Stimulated activated CD4-positive, alpha-beta T cell treated with anti-CD3 and anti-CD28 coated beads, Interleukin-15, amount 100 ng/mL, for 48 hours (primary cell): ENCODE data around the gene SYNPR.
"Not testable (repeated sequence)": the region's sequence is repeated elsewhere in the genome, so short reads cannot be mapped to it uniquely, and the experiment has no call there.

Source experiments
- DNase-seq, 2 donors: peaks; one replicate each; pipeline ENCODE4 v3.0.0-alpha.2; 2020; ENCODE audit warnings: low read depth in 2 of 2

SYNPR gene

DNA sequence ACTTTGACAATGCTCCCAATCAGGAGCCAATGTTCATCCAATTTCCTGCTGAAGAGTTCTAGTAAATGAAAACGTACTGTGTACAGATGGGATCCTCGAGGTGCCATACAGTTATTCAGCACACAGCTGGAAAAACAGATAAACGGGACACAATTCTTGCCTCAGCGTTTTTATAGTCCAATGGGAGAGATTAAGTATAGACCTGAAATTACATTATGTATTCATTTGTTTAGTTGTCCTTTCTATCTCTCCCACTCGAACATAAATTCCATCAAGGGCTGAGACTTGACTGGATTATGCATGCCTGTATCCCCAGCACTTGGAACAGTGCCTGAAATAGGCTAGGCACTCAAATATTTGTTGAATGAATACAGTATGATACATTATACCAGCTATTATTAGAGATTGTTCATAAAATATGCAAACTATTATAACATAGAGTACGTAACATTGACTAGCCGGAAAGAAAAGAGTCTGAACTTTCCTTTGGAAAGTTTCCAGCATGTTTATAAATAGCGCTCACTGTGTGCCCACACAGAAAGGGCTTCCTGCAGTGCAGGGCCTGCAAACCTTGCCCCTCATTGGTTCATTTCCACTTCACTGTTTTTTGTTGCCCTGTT lies 346.9 kb downstream of the SYNPR start:
- no peak for DNase-seq

DNA sequence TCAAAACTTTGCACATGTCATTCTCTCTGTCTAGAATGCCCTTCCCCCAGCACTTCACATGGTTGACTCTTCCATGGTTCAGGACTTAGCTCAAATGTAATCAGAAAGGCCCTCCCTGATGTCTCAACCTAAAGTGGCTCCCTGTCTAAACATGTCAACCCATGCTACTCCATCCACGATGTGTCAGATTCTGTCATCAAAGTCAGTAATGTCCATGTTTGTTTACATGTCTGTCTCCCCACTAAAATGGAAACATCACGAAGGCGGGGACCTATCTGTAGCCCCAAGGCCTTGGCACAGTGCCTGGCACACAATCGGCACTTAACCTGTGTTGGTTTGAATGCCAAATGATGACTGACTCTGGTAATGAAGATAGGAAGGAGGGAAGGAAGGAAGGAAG lies 353.6 kb downstream of the SYNPR start:
- DNase-seq, result no peak

DNA sequence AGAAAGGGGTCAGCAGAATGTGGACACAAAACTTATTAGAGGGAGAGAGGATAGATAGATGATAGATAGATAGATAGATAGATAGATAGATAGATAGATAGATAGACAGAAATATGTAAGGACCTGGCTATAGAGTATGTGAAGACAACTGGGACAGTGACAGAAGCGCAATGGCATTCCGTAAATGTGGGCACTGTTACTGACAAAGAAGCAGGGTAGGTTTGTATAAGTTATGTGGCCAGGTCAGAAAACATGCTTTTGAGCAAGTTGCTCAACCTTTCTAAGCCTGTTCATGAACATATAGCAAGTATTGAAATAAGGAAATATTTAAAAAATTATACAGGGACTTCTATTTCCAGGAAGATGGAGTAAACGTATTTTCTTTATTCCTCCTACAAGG lies 357.1 kb downstream of the SYNPR start:
- DNase-seq, result no peak

DNA sequence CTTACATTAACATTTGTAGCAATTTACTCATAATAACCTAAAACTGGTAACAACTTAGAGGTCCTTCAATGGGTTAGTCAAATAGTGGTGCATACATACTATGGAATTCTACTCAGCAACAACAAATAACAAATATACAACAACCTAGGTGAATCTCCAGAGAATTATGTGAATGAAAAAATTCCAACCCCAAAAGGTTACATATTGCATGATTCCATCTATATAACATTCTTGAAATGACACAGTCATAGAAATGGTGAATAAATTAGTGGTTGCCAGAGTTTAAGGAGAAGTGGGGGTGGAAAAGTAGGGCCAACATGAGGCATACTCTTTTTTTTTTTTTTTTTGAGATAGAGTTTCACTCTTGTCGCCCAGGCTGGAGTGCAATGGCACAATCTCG lies 361.7 kb downstream of the SYNPR start:
- no peak for DNase-seq

DNA sequence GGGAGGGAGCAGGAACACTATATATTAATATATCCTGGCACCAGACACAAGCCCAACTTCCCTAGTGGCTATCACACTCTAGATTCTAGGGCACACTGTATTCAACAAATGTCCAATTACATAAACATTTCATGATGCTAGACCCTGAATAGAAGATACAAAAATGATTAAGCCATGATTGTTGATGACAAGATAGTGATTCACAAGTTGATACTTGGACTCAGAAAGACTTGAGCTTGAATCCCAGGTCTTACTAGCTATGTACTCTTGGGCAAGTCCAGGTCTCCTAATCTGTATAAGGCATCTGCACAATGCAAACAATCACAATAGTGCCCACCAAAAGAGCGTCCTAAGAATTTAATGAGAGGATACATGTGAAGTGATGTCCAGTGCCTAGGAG lies 364.4 kb downstream of the SYNPR start:
- no peak for DNase-seq

DNA sequence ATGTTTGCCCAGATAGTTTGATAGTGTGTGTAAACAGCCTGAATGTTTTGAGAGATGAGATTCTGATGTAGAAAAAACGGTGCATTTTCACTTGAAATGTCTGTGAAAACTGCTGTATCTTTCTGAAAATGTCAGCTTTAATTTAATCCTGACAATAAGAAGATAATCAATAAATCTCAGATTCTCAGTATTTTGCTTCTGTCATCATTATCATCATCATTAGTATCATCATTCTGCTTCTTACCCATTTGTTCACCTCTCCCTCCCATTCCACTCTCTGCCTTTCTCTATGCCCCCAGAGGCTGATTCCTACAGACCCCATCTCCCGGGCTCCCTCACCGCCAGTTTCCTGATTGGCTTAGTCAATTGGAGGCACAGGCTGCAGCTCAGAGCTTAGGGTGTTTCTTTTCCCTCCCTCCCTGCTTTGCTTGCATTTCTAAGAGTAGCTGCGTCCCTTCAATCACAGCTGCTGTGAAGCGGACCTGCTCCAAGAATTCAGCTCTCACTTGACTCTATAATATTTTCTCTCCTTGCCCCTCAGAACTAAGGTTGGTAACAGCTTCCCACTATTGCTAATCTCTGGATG lies 366.2 kb downstream of the SYNPR start:
- no peak for DNase-seq

DNA sequence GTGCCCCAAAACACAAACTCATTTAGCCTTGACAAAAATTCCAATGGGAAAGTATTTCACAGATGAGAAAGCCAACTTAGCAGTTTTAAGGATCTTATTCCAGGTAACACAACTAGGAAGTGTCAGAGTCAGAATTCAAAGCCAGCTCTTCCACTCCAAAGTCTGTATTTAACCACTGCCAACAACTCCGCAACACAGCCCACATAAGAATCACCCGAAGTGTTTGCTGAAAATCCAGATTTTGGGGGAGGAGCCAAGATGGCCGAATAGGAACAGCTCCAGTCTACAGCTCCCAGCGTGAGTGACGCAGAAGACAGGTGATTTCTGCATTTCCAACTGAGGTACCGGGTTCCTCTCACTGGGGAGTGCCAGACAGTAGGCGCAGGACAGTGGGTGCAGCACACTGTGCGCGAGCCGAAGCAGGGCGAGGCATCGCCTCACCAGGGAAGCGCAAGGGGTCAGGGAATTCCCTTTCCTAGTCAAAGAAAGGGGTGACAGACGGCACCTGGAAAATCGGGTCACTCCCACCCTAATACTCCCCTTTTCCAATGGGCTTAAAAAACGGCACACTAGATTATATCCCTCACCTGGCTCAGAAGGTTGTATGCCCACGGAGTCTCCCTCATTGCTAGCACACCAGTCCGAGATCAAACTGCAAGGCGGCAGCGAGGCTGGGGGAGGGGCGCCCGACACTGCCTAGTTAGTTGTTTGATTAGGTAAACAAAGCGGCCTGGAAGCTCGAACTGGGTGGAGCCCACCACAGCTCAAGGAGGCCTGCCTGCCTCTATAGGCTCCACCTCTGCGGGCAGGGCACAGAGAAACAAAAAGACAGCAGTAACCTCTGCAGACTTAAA lies 367.0 kb downstream of the SYNPR start:
- not testable (repeated sequence) for DNase-seq

DNA sequence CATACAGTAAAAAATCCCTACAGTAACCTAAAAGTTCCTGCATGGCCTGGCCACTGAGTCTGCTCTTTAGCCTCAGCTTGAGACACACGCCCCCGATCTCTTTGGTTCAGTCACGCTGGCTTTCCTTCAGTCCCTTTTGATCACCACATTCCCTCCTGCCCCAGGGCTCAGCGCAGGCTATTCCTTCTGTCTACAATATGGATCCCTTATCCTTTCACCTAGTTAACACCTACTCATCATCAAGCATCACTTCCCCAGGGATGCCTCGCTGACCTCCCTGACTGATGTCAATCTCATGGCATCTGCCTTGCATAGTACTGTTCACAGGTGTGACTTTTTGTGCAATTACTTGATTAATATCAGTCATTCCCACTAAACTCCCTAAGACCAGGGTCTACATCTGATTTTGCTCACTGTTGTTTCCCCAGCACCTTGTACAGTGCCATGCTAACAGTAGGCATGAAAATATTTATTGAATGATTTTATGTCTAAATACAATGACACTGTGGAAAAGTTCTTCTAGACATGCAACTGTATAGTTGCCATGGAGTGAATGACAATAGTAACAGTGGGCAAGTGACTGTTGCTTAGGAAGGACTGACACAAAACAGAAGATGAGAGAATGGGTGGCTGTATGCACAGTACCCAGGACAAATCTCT lies 374.1 kb downstream of the SYNPR start, which contains the start of gene SNTN:
TSS of gene SNTN (plus strand) at position 610 of the 660 bp plus-strand sequence. CDS start at position 623, 13 bp downstream.
- DNase-seq, result no peak

DNA sequence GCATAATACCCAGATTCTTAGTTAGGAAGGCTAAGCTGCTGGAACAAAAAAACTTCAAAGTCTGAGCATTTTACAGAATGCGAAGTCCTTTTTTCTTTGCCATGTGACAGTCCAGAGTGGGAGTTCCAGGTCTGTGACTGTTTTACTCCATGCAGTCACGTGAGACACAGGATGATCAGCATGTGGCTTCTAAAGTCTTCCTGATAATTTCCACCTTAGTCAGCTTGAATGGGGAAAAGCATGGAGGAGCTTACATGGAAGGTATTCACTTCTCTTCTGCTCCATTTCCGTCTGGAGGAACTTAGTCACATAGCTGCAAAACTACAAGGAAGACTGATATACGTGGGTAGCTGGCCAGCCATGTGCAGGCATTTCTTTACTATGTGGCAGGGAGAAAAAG lies 376.1 kb downstream of the SYNPR start:
- no peak for DNase-seq

DNA sequence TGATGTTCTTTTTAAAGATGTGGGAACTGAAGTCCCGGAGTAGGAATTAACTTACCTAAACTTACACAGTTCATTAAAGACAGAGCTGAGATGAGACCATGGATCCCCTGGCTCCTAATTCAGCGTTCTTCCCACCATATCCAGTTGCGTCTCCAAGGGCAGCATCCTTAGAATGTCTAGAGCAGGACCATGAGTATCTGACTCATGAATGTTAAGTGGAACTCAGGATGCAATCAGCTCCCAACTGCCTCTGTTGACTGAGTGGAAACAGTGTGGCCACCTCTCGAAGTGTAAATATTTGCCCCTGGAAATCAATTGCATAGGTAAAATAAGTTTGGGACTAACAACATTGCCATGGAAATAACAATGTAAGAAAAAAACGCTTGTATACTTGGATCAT lies 376.8 kb downstream of the SYNPR start:
- DNase-seq, result no peak

DNA sequence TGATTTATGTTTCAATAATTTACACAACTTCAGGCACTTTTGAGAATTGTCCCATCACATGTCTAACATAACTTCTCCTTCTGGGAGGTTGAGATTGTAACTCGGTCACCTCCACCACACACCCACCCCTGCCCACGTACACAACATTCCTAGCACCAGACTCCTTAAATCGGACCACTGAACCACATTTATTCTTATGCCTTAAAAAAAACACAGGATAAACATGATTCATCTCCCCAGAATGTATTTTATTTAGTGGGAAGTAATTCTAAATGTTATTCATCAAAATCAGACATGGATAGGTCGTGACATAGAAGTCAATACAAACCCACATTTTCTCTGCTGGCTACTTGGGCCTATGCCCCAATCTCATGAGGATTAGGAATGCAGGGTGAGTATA lies 377.4 kb downstream of the SYNPR start:
- no peak for DNase-seq

DNA sequence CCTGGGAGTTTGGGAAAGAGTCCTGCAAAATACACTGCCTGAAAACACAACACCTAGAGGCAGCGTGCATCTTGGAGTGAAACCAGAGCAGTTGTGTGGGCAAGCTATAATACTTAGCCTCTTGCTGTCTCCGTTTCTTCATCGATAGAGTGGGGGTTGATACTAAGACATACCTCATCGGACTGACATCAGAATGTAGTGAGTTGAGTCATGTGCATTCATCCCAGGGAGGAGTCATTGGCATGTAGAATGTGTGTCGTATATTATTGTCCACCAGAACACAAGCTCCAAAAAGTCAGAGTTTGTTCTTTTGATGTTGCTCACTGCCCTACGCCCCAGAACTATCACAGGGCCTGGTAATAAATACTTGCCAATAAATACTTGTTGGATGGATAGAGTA lies 378.7 kb downstream of the SYNPR start:
- no peak for DNase-seq

DNA sequence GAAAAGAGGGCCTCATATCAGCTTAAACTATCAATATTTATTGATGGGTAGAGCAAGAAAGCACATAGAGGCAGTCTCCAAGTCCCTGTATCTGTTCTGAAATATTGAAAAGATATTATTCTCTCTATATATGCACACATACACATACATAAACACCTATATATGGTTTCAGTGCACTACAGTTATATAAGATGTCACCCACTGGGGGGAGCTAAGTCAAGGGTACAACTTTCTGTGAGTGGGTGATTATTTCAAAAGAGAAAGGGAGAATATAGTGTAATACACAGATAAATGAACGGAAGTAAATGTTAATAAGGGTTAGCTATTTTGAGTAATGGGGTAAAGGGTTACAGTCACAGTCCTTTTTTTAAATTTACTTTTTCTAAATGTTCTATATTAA lies 383.1 kb downstream of the SYNPR start:
- DNase-seq, result no peak

DNA sequence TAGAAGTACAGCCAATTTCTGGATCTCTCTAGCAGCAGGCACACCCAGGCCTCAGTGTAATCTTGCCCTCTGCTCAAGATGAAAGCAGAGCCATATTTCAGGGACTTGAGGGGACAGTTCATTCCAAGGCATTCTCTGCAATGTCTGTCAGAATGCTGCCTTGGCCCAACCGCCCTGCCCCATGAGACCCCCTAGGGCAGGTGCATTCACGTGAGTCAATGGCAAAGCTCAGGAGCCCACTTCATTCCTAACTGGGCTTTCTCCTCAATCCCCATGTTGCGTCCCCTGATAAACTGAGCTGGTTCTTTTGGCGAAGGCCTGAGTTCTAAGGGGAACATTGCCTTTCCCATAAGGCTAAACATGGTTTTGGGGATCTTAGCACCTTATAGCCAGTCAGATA lies 383.9 kb downstream of the SYNPR start:
- no peak for DNase-seq

DNA sequence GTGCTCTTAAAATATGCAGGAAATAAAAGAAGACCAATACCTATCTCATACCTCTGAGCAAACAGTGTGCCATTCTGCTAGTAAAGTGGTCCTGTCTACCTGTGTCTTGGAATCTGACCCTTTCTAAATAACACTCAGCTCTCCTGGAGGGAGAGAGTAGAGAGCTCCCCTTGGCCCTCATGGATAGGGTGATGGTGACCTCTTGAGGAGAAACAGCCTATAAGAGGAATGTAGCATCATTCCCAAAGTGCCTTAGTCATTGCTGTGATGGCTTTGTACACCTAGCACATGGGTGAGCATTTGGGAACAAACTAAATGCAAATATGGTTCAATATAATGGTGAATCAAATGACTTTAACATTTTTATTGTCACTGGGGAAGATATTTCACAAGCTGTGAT lies 384.4 kb downstream of the SYNPR start:
- no peak for DNase-seq
